Neural cell (in vitro differentiated cells): Measurements from ENCODE around the gene STK32B. TPM values are rescaled to one million over a fixed set of nuclear protein-coding genes. Genes with fewer than 3 reads are reported as not detected.

Experiments used
- H2AFZ ChIP-seq: fragments of 200-600, 300-800 bp; sonication (generic), shearing (Covaris generic); 2 replicates; pipeline ENCODE4 v1.6.0; 2014; ENCODE audit warnings: low read depth, mild to moderate bottlenecking, antibody characterized with exemption, low read length, moderate library complexity
- H3F3A ChIP-seq: fragments of 200-600 bp; shearing (Covaris generic); 2 replicates; pipeline ENCODE4 v1.6.1; 2016; ENCODE audit warnings: mild to moderate bottlenecking, moderate library complexity, mixed read lengths, antibody characterized with exemption, low read length; ENCODE audit not compliant: insufficient read depth, poor library complexity, severe bottlenecking
- H3K27ac ChIP-seq: fragments of 200-600, 300-800 bp; sonication (generic), shearing (Covaris generic); 2 replicates; pipeline ENCODE4 v1.5.1; 2014; ENCODE audit warnings: mild to moderate bottlenecking, low read length, moderate library complexity
- H3K27me3 ChIP-seq: fragments of 300-800, 200-600 bp; sonication (generic), shearing (Covaris generic); 2 replicates; pipeline ENCODE4 v1.6.0; 2014; ENCODE audit warnings: mild to moderate bottlenecking, low read depth, low read length, moderate library complexity; ENCODE audit not compliant: insufficient read depth
- H3K36me3 ChIP-seq: fragments of 300-800, 200-600 bp; sonication (generic), shearing (Covaris generic); 2 replicates; pipeline ENCODE4 v1.5.1; 2014; ENCODE audit warnings: mild to moderate bottlenecking, antibody characterized with exemption, low read length, moderate library complexity; ENCODE audit not compliant: insufficient read depth
- H3K4me2 ChIP-seq: fragments of 300-800, 200-600 bp; sonication (generic), shearing (Covaris generic); 2 replicates; pipeline ENCODE4 v1.6.0; 2014; ENCODE audit warnings: mild to moderate bottlenecking, low read length
- H3K4me3 ChIP-seq: fragments of 300-800, 200-600 bp; sonication (generic), shearing (Covaris generic); 2 replicates; pipeline ENCODE4 v1.5.1; 2014; ENCODE audit warnings: mild to moderate bottlenecking, low read length, moderate library complexity
- H3K79me2 ChIP-seq: fragments of 200-600 bp; shearing (Covaris generic); replicated peaks from 2 replicates; pipeline ENCODE4 v1.6.0; 2014; ENCODE audit warnings: mild to moderate bottlenecking, low read length, moderate library complexity; ENCODE audit not compliant: insufficient read depth
- H3K9ac ChIP-seq: fragments of 300-800, 200-600 bp; sonication (generic), shearing (Covaris generic); 2 replicates; pipeline ENCODE4 v1.6.1; 2016; ENCODE audit warnings: mild to moderate bottlenecking, low read length, mixed read lengths
- H3K9me2 ChIP-seq: fragments of 200-600 bp; shearing (Covaris generic); 2 replicates; pipeline ENCODE4 v1.6.1; 2016; ENCODE audit warnings: mild to moderate bottlenecking, low read length, mixed read lengths; ENCODE audit not compliant: insufficient read depth
- H3K9me3 ChIP-seq: fragments of 200-600, 300-800 bp; sonication (generic), shearing (Covaris generic); 2 replicates; pipeline ENCODE4 v1.6.1; 2016; ENCODE audit warnings: mild to moderate bottlenecking, mixed run types, low read length, moderate library complexity, mixed read lengths
- H4K20me1 ChIP-seq: fragments of 200-600 bp; shearing (Covaris generic); 2 replicates; pipeline ENCODE4 v1.6.1; 2016; ENCODE audit warnings: mild to moderate bottlenecking, mixed run types; ENCODE audit not compliant: insufficient read depth
- CTCF ChIP-seq: fragments of 450-650 bp; IDR thresholded peaks from 2 replicates; pipeline ENCODE4 v1.5.1; 2014; ENCODE audit warnings: antibody characterized with exemption, mild to moderate bottlenecking, moderate library complexity; ENCODE audit not compliant: poor library complexity, severe bottlenecking
- EP300 ChIP-seq: fragments of 450-650 bp; conservative IDR thresholded peaks from 2 replicates; pipeline ENCODE4 v1.6.1; 2014; ENCODE audit warnings: antibody characterized with exemption, mild to moderate bottlenecking, moderate library complexity; ENCODE audit not compliant: poor library complexity, severe bottlenecking
- EZH2 ChIP-seq: fragments of 200-600, 300-800 bp; shearing (Covaris generic), sonication (generic); IDR thresholded peaks from 2 replicates; pipeline ENCODE4 v1.6.1; 2014; ENCODE audit warnings: antibody characterized with exemption, low read length, borderline replicate concordance, mild to moderate bottlenecking; ENCODE audit not compliant: insufficient read depth, poor library complexity, severe bottlenecking
- MXI1 ChIP-seq: fragments of 450-650 bp; conservative IDR thresholded peaks from 2 replicates; pipeline ENCODE4 v1.6.1; 2014; ENCODE audit warnings: antibody characterized with exemption, mild to moderate bottlenecking; ENCODE audit not compliant: poor library complexity, severe bottlenecking
- POLR2AphosphoS5 ChIP-seq: IDR thresholded peaks from 2 replicates; pipeline ENCODE4 v1.6.1; 2012
- RAD21 ChIP-seq: fragments of 450-650 bp; conservative IDR thresholded peaks from 2 replicates; pipeline ENCODE4 v1.6.1; 2014; ENCODE audit warnings: antibody characterized with exemption, mild to moderate bottlenecking, moderate library complexity
- REST ChIP-seq: IDR thresholded peaks from 2 replicates; pipeline ENCODE4 v1.6.1; 2012; ENCODE audit warnings: borderline replicate concordance
- SMC3 ChIP-seq: fragments of 450-650 bp; conservative IDR thresholded peaks from 2 replicates; pipeline ENCODE4 v1.6.1; 2014; ENCODE audit warnings: antibody characterized with exemption, mild to moderate bottlenecking, moderate library complexity; ENCODE audit not compliant: poor library complexity
- TAF1 ChIP-seq: IDR thresholded peaks from 2 replicates; pipeline ENCODE4 v1.6.1; 2012; ENCODE audit warnings: low read depth
- polyA plus RNA-seq: library from polyadenylated mRNA; depleted of rRNA; stranded (reverse); fragments of >200 nt; gene quantifications from 2 replicates; pipeline ENCODE4 v1.2.3, GENCODE V29; 2014

STK32B gene
- polyA plus RNA-seq, 1 donor from 2014 or later, result 42.8 TPM

DNA sequence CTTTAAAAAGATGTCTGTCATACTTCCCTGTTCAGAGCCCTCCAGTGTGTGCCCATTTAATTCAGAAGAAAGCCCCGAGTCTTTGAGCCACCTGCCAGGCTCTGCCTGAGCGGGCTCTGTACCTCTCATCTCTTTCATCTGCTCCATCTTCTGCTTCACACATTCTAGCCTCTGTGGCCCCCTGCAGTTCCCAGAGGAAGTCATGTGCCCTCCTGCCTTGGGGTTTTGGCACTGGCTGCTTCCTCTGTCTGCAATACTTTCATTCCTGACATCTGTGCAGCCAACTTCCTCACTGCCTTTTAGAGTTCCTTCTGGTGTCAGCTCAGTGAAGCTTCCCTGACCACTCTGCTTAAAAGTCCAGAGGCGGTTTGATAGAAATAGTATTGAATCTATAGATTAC lies 6.2 kb upstream of the STK32B start:
- Histone ChIP-seq H3K4me2 (no peak overlapping the region), H4K20me1 (no peaks in the 10 kb centered on the region), H3K79me2 (no peaks in the 10 kb centered on the region), H3K36me3 (no peaks in the 10 kb centered on the region), H3K9me3 (no peaks in the 10 kb centered on the region), H3F3A (no peaks in the 10 kb centered on the region), H3K27me3 (no peaks in the 10 kb centered on the region), H3K9ac (no peak overlapping the region), H3K9me2 (no peaks in the 10 kb centered on the region), H3K4me3 (no peak overlapping the region), H2AFZ (no peak overlapping the region), H3K27ac (no peak overlapping the region)
- no peak for TF ChIP-seq EP300
- TF ChIP-seq TAF1, result no peak
- TF ChIP-seq POLR2AphosphoS5, result no peak
- TF ChIP-seq EZH2, result no peak
- TF ChIP-seq MXI1, result no peak
- TF ChIP-seq RAD21, result no peak
- TF ChIP-seq SMC3, result no peak
- no peak for TF ChIP-seq REST
- no peak for TF ChIP-seq CTCF

DNA sequence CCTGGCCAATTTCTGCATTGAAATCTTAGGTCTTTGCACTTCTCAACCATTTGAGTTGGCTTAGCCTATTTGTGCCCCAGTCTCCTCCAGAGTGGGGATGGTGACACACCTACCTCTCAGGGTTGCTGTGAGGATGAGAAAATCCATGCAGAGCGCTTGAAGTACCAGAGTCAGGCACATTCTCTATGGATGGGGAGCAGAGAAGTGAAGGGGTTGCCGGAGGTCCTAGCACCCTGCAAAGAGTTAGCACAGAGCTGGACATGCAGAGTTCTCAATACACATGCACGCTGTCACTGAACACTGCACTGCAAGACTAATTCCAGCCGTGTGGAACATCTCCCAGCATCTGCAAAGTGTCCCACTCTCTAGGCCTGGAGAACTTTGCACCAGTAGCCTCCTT lies 2.6 kb upstream of the STK32B start:
- Histone ChIP-seq H3F3A (no peaks in the 10 kb centered on the region), H4K20me1 (no peaks in the 10 kb centered on the region), H3K9me2 (no peaks in the 10 kb centered on the region), H3K4me2 (no peak overlapping the region), H3K4me3 (no peak overlapping the region), H3K9me3 (no peaks in the 10 kb centered on the region), H3K36me3 (no peaks in the 10 kb centered on the region), H2AFZ (no peak overlapping the region), H3K79me2 (no peaks in the 10 kb centered on the region), H3K27me3 (no peaks in the 10 kb centered on the region), H3K9ac (no peak overlapping the region), H3K27ac (no peak overlapping the region)
- TF ChIP-seq EP300 (no peak), RAD21 (no peak)
